Amygdala (tissue), 56 donors: Measurements from ENCODE around the gene CDKN2AIP.
"Not testable (repeated sequence)": the region's sequence is repeated elsewhere in the genome, so short reads cannot be mapped to it uniquely, and the experiment has no call there.

Source experiments
- DNase-seq, 56 donors: peaks; one replicate each; lab custom pipeline; 2025; lab: John Stamatoyannopoulos, UW

The CDKN2AIP gene

GRCh38 chr4:183445097-183445428, 627 bp downstream of the CDKN2AIP start:
- peak in 13 of 56 donors; percentile 18 to 62 (median 39) for DNase-seq

- no peak for DNase-seq
These were observed 3.2 kb downstream of the CDKN2AIP start for GRCh38 chr4:183447646-183448045.

- no peak for DNase-seq
These were observed 4.0 kb downstream of the CDKN2AIP start for GRCh38 chr4:183448436-183448835.

- DNase-seq, result no peak
These were observed 4.9 kb downstream of the CDKN2AIP start for GRCh38 chr4:183449193-183449882.

- no peak for DNase-seq
These were observed 5.7 kb downstream of the CDKN2AIP start for GRCh38 chr4:183450108-183450507.

- DNase-seq, result no peak
These were observed 11.2 kb downstream of the CDKN2AIP start for GRCh38 chr4:183455431-183456195.

GRCh38 chr4:183458005-183458404, 13.6 kb downstream of the CDKN2AIP start:
- DNase-seq, result no peak

GRCh38 chr4:183463903-183464619, 19.6 kb downstream of the CDKN2AIP start:
- not testable (repeated sequence) for DNase-seq

- DNase-seq, result not testable (repeated sequence)
These were observed 21.4 kb downstream of the CDKN2AIP start for GRCh38 chr4:183465879-183466278.

- DNase-seq, result no peak
These were observed 22.8 kb downstream of the CDKN2AIP start for GRCh38 chr4:183467246-183467645.

- DNase-seq, result no peak
These were observed 24.0 kb downstream of the CDKN2AIP start for GRCh38 chr4:183468210-183469095.

GRCh38 chr4:183469285-183469684, 24.8 kb downstream of the CDKN2AIP start:
- no peak for DNase-seq

- no peak for DNase-seq
These were observed 25.5 kb downstream of the CDKN2AIP start for GRCh38 chr4:183469936-183470335.

GRCh38 chr4:183470821-183471220, 26.4 kb downstream of the CDKN2AIP start:
- no peak for DNase-seq

- DNase-seq, result peak in 55 of 56 donors; percentile 3 to 94 (median 50)
These were observed 27.7 kb downstream of the CDKN2AIP start for GRCh38 chr4:183471946-183472708.

- no peak for DNase-seq
These were observed 33.7 kb downstream of the CDKN2AIP start for GRCh38 chr4:183478123-183478522.

- DNase-seq, result no peak
These were observed 34.5 kb downstream of the CDKN2AIP start for GRCh38 chr4:183478926-183479325.

- not testable (repeated sequence) for DNase-seq
These were observed 38.2 kb downstream of the CDKN2AIP start for GRCh38 chr4:183482515-183483095.

GRCh38 chr4:183483997-183484396, 39.6 kb downstream of the CDKN2AIP start:
- DNase-seq, result no peak
